K562 (cell line): Measurements from ENCODE around the gene STAT6. TPM values are rescaled to one million over a fixed set of nuclear protein-coding genes. Genes with fewer than 3 reads are reported as not detected.

Experiments
- ETV1 ChIP-seq: fragments of 450-650 bp; conservative IDR thresholded peaks from 2 replicates; pipeline ENCODE4 v1.6.1; 2016; ENCODE audit warnings: missing genetic modification characterization, control low read depth, low read depth, missing compliant biosample characterization
- GABPB1 ChIP-seq: sonication (generic); formaldehyde crosslinking; IDR thresholded peaks from 2 replicates; pipeline ENCODE4 v1.8.0; 2022; ENCODE audit warnings: mild to moderate bottlenecking, missing genetic modification reagents
- NFE2 ChIP-seq: IDR thresholded peaks from 2 replicates; pipeline ENCODE4 v1.6.1; 2014; ENCODE audit warnings: antibody characterized with exemption, low read depth
- RUNX1 ChIP-seq: sonication (generic); IDR thresholded peaks from 2 replicates; pipeline ENCODE4 v1.6.1; 2016; ENCODE audit warnings: antibody characterized with exemption, low read depth
- SRF ChIP-seq, 2 experiments: fragments of 250-450, 450-650 bp in 1 of 2; sonication (Bioruptor Pico) in 1 of 2; sonication (generic) in 1 of 2; formaldehyde crosslinking; IDR thresholded peaks; 2 replicates each; pipeline versions ENCODE4 v1.5.0 to v1.5.1; 2020 to 2022; ENCODE audit warnings: mild to moderate bottlenecking in 1 of 2, missing genetic modification reagents in 1 of 2
- polyA plus RNA-seq, 8 experiments: library from polyadenylated mRNA; depleted of rRNA in 4 of 8; stranded (reverse) in 5 of 8; unstranded in 3 of 8; fragments of >200 nt; fragmentation: Nextera tagmentation in 2 of 8; fragmentation: Illumina TruSeq in 1 of 8; extraction: Ambion mirVana in 2 of 8; extraction: Trizol in 1 of 8; gene quantifications; 2 replicates each; pipeline versions ENCODE4 v1.2.1 to v1.2.3, GENCODE V29; 2011 to 2014; ENCODE audit warnings: inconsistent platforms in 1 of 8, missing spikeins in 1 of 8
- total RNA-seq, 7 experiments: library from RNA; depleted of rRNA in 6 of 7; stranded (reverse); fragments of >200 nt in 6 of 7; fragmentation: Illumina TruSeq in 2 of 7; extraction: Trizol in 2 of 7; gene quantifications; 2 replicates each; pipeline versions ENCODE4 v1.2.1 to v1.2.3, GENCODE V29; 2011 to 2021; ENCODE audit warnings: low replicate concordance in 1 of 7
- TF ChIP-seq, protein P1 (sequence below): fragments of 450-650 bp; IDR thresholded peaks from 2 replicates; pipeline ENCODE4 v1.6.1; 2018; ENCODE audit not compliant: partially characterized antibody
- TF ChIP-seq, protein P2 (sequence below): sonication (generic); formaldehyde crosslinking; IDR thresholded peaks from 2 replicates; pipeline ENCODE4 v1.8.1; 2022; ENCODE audit warnings: missing genetic modification reagents
- TF ChIP-seq, protein P3 (sequence below): fragments of 250-450 bp; sonication (Bioruptor Pico); IDR thresholded peaks from 2 replicates; pipeline ENCODE4 v1.8.0; 2022; ENCODE audit warnings: moderate library complexity, mild to moderate bottlenecking, inconsistent platforms

STAT6 gene
- total and polyA plus RNA-seq, 9 of the 15 experiments (the other 6 are each of a cell fraction or from before 2014, with no cell fraction given), result 2.4 to 49.5 (median 26.5) TPM

DNA sequence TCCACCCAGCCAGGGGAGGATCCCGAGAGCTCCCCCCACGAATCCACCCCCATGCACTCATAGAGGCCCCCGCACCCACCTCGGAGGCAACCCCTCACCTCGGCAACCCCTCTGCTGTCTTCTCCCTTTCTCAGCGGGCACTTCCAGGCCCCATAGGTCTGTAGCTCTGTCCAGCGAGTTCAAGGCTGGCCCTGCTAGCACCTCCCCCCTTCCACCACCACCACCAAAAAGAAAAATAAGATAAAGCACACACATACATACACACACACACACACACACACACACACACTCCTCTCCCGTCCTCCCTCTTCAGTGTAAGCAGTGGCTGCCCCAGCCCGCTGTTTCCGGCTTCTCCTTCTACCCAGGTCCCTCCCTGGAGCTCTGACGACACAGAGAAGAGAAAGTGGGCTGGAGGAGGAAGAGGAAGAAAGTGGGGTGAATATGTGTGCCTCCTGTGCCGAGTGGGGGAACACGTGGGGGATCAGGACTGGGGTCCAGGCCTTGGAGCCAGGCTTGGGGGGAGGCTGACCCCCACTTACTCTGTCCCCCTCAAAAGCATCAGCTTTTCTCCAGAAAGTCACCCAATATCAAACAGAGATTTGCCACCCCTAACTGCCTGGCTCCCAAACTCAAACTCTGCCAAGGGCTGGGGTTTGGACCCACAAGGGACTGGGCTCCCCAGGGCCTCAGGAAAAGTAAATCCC lies at the start of gene STAT6 (continued):
- no peak for TF ChIP-seq SRF (CRISPR knock-in tag; IDR thresholded peaks at IDR 0.05)
- 0 out of 2 replicates have a peak, but pooled peaks have one; percentile 32 for TF ChIP-seq RUNX1
- TF ChIP-seq, protein P1, sequence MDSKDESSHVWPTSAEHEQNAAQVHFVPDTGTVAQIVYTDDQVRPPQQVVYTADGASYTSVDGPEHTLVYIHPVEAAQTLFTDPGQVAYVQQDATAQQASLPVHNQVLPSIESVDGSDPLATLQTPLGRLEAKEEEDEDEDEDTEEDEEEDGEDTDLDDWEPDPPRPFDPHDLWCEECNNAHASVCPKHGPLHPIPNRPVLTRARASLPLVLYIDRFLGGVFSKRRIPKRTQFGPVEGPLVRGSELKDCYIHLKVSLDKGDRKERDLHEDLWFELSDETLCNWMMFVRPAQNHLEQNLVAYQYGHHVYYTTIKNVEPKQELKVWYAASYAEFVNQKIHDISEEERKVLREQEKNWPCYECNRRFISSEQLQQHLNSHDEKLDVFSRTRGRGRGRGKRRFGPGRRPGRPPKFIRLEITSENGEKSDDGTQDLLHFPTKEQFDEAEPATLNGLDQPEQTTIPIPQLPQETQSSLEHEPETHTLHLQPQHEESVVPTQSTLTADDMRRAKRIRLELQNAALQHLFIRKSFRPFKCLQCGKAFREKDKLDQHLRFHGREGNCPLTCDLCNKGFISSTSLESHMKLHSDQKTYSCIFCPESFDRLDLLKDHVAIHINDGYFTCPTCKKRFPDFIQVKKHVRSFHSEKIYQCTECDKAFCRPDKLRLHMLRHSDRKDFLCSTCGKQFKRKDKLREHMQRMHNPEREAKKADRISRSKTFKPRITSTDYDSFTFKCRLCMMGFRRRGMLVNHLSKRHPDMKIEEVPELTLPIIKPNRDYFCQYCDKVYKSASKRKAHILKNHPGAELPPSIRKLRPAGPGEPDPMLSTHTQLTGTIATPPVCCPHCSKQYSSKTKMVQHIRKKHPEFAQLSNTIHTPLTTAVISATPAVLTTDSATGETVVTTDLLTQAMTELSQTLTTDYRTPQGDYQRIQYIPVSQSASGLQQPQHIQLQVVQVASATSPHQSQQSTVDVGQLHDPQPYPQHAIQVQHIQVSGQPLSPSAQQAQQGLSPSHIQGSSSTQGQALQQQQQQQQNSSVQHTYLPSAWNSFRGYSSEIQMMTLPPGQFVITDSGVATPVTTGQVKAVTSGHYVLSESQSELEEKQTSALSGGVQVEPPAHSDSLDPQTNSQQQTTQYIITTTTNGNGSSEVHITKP, result peak; percentile 27
- TF ChIP-seq ETV1 (tag), result peak; percentile 73; the same call in 1 of the 2 replicates
- no peak for TF ChIP-seq NFE2
- TF ChIP-seq, protein P2, sequence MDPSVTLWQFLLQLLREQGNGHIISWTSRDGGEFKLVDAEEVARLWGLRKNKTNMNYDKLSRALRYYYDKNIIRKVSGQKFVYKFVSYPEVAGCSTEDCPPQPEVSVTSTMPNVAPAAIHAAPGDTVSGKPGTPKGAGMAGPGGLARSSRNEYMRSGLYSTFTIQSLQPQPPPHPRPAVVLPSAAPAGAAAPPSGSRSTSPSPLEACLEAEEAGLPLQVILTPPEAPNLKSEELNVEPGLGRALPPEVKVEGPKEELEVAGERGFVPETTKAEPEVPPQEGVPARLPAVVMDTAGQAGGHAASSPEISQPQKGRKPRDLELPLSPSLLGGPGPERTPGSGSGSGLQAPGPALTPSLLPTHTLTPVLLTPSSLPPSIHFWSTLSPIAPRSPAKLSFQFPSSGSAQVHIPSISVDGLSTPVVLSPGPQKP, result no peak
- TF ChIP-seq, protein P3, sequence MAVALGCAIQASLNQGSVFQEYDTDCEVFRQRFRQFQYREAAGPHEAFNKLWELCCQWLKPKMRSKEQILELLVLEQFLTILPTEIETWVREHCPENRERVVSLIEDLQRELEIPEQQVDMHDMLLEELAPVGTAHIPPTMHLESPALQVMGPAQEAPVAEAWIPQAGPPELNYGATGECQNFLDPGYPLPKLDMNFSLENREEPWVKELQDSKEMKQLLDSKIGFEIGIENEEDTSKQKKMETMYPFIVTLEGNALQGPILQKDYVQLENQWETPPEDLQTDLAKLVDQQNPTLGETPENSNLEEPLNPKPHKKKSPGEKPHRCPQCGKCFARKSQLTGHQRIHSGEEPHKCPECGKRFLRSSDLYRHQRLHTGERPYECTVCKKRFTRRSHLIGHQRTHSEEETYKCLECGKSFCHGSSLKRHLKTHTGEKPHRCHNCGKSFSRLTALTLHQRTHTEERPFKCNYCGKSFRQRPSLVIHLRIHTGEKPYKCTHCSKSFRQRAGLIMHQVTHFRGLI (CRISPR knock-in tag), result no peak
- no peak; the same call in 1 of the 2 replicates for TF ChIP-seq GABPB1 (CRISPR knock-in tag)
